K562 (cell line): ENCODE data around the gene UTS2R. TPM values are rescaled to one million over a fixed set of nuclear protein-coding genes. Genes with fewer than 3 reads are reported as not detected.

ENCODE experiments used
- CHD2 ChIP-seq: IDR thresholded peaks from 2 replicates; pipeline ENCODE4 v1.6.1; 2011; ENCODE audit warnings: low read depth, low read length
- CLOCK ChIP-seq: fragments of 250-450 bp; sonication (Bioruptor Pico); IDR thresholded peaks from 2 replicates; pipeline ENCODE4 v1.4.0; 2020; ENCODE audit warnings: mild to moderate bottlenecking, moderate library complexity, borderline replicate concordance
- FIP1L1 ChIP-seq: fragments of 200-400 bp; formaldehyde crosslinking; IDR thresholded peaks from 2 replicates; pipeline ENCODE4 v1.6.1; 2018; ENCODE audit warnings: mild to moderate bottlenecking, low read depth, low read length; ENCODE audit not compliant: poor library complexity, severe bottlenecking
- HES1 ChIP-seq: fragments of 450-650 bp; IDR thresholded peaks from 2 replicates; pipeline ENCODE4 v1.6.1; 2016; ENCODE audit warnings: low read depth, mild to moderate bottlenecking, moderate library complexity
- MTA3 ChIP-seq: fragments of 450-650 bp; formaldehyde crosslinking; IDR thresholded peaks from 2 replicates; pipeline ENCODE4 v1.6.1; 2017; ENCODE audit warnings: mild to moderate bottlenecking, borderline replicate concordance
- NR1H2 ChIP-seq: sonication (generic); formaldehyde crosslinking; IDR thresholded peaks from 2 replicates; pipeline ENCODE4 v1.4.0; 2020; ENCODE audit warnings: mild to moderate bottlenecking, missing genetic modification reagents
- NR3C1 ChIP-seq: sonication (generic); formaldehyde crosslinking; IDR thresholded peaks from 2 replicates; pipeline ENCODE4 v1.8.1; 2022; ENCODE audit warnings: missing genetic modification reagents
- NUFIP1 ChIP-seq: fragments of 450-650 bp; IDR thresholded peaks from 2 replicates; pipeline ENCODE4 v1.6.1; 2018; ENCODE audit not compliant: partially characterized antibody
- SNRNP70 ChIP-seq: fragments of 200-400 bp; formaldehyde crosslinking; optimal IDR thresholded peaks from 2 replicates; pipeline ENCODE3; 2017; ENCODE audit warnings: low read depth, low read length
- TOE1 ChIP-seq, 2 experiments: fragments of 450-650 bp in 1 of 2; sonication (generic) in 1 of 2; formaldehyde crosslinking in 1 of 2; IDR thresholded peaks; 2 replicates each; pipeline versions ENCODE4 v1.7.1 to v1.8.0; 2016 to 2022; ENCODE audit warnings: borderline replicate concordance in 2 of 2, mild to moderate bottlenecking in 2 of 2, antibody characterized with exemption in 1 of 2, inconsistent platforms in 1 of 2, low read depth in 1 of 2, missing genetic modification reagents in 1 of 2, moderate library complexity in 1 of 2
- WHSC1 ChIP-seq: IDR thresholded peaks from one replicate; pipeline ENCODE4 v1.6.1; 2012; ENCODE audit warnings: low read length, control low read depth, inconsistent platforms
- ZBTB11 ChIP-seq, 3 experiments: fragments of 200-800 bp in 1 of 3; fragments of 250-450 bp in 1 of 3; fragments of 450-650 bp in 1 of 3; sonication (Bioruptor Pico) in 1 of 3; sonication (Bioruptor generic) in 1 of 3; formaldehyde crosslinking in 1 of 3; IDR thresholded peaks; 2 replicates each; pipeline versions ENCODE4 v1.6.1 to v1.8.0; 2016 to 2022; ENCODE audit warnings: mild to moderate bottlenecking in 2 of 3, missing genetic modification characterization in 2 of 3, missing compliant biosample characterization in 1 of 3, moderate library complexity in 1 of 3
- ZNF592 ChIP-seq: fragments of 450-650 bp; IDR thresholded peaks from 2 replicates; pipeline ENCODE4 v1.6.1; 2017; ENCODE audit warnings: antibody characterized with exemption, mild to moderate bottlenecking
- polyA plus RNA-seq, 8 experiments: library from polyadenylated mRNA; depleted of rRNA in 4 of 8; stranded (reverse) in 5 of 8; unstranded in 3 of 8; fragments of >200 nt; fragmentation: Nextera tagmentation in 2 of 8; fragmentation: Illumina TruSeq in 1 of 8; extraction: Ambion mirVana in 2 of 8; extraction: Trizol in 1 of 8; gene quantifications; 2 replicates each; pipeline versions ENCODE4 v1.2.1 to v1.2.3, GENCODE V29; 2011 to 2014; ENCODE audit warnings: inconsistent platforms in 1 of 8, missing spikeins in 1 of 8
- total RNA-seq, 7 experiments: library from RNA; depleted of rRNA in 6 of 7; stranded (reverse); fragments of >200 nt in 6 of 7; fragmentation: Illumina TruSeq in 2 of 7; extraction: Trizol in 2 of 7; gene quantifications; 2 replicates each; pipeline versions ENCODE4 v1.2.1 to v1.2.3, GENCODE V29; 2011 to 2021; ENCODE audit warnings: low replicate concordance in 1 of 7

UTS2R gene
- total and polyA plus RNA-seq, 9 of the 15 experiments (the other 6 are each of a cell fraction or from before 2014, with no cell fraction given), result 0.22 TPM; not detected in 8

- TF ChIP-seq ZNF592, result peak; percentile 53
- peak; percentile 3; the same call in 1 of the 2 replicates for TF ChIP-seq MTA3
- 0 out of 6 replicates have a peak, but pooled peaks of 1 of the 3 experiments have one; percentile 43 for TF ChIP-seq ZBTB11 (CRISPR knock-in tag; IDR thresholded peaks at IDR 0.05)
- TF ChIP-seq CLOCK, result no peak
- no peak for TF ChIP-seq NUFIP1
- TF ChIP-seq NR3C1 (CRISPR knock-in tag), result peak; percentile 23; the same call in 1 of the 2 replicates
- TF ChIP-seq CHD2, result no peak
- TF ChIP-seq FIP1L1, result peak; percentile 6
- TF ChIP-seq SNRNP70, result no peak
- no peak for TF ChIP-seq HES1
- no peak for TF ChIP-seq TOE1 (IDR thresholded peaks at IDR 0.05; ENCODE audit: borderline replicate concordance)
- no peak for TF ChIP-seq TOE1 (CRISPR knock-in tag; IDR thresholded peaks at IDR 0.05; ENCODE audit: borderline replicate concordance, low read depth)
- peak; percentile 83; the same call in 1 of the 2 replicates for TF ChIP-seq NR1H2 (CRISPR knock-in tag)
- no peak for TF ChIP-seq WHSC1
Measured at GRCh38 chr17:82332669-82333278, 38.8 kb upstream of the UTS2R start (continued).
